ENCODE data around the gene TRAPPC3L. TPM values are rescaled to one million over a fixed set of nuclear protein-coding genes. Genes with fewer than 3 reads are reported as not detected.

The TRAPPC3L gene
- total and polyA plus RNA-seq, 2 of the 13 experiments (the other 11 are each of a cell fraction or from before 2014, with no cell fraction given) = not detected

DNA sequence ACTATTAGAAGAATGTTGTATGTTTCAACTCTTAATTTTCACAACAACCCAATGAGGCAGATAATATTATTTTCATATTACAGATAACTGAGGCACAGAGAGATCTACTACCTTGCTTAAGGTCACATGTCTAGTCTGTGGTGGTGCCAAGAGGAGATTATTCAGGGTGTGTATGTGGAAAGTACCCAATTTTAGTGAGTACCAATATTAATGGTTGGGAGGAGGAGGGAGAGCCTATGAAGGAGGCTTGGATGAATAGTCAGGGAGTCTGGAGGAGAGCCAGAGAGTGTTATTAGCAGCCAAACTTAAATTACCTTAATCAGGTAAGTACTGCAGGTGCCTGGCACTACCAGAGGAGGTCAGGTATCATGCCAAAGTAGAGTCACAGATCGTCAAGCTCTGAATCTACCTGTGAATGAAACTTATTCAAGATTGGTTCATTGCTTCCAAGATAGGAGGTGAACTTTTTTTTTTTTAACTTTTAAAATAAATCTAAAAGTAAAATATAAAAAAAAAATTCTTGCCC is 95.2 kb downstream of the TRAPPC3L start:
- no peak for ATAC-seq
- H3K9me3 ChIP-seq (ENCODE audit: low read length) = no peaks in the 10 kb centered on the region
- intact Hi-C loops (cut with micrococcal nuclease; ENCODE audit: unreplicated experiment) = no loop called here
- H3K36me3 ChIP-seq (replicated peaks in 1 of 2; ENCODE audit: control insufficient read depth in 1 of 2, insufficient read depth in 2 of 2, low read length in 2 of 2) = no peaks in the 10 kb centered on the region
- FAIRE-seq = no peak
- H3K79me2 ChIP-seq (ENCODE audit: insufficient read depth, low read length) = no peaks in the 10 kb centered on the region
- H3K4me2 ChIP-seq (ENCODE audit: low read depth, low read length) = no peak overlapping the region
- H3K27me3 ChIP-seq (ENCODE audit: control insufficient read depth in 1 of 2, insufficient read depth in 2 of 2, low read length in 2 of 2) = no peaks in the 10 kb centered on the region
- no TSS peak for BruUV-seq (replicated peaks)
- ChIA-PET POLR2A (no interaction called here), CTCF (ENCODE audit: low intra/inter-chr PET ratio, low total read pairs) (no interaction called here)
- no peaks in the 10 kb centered on the region for H3K4me1 ChIP-seq (ENCODE audit: insufficient read depth, low read length)
- no peak overlapping the region for H3K9ac ChIP-seq (ENCODE audit: insufficient read depth, low read depth, low read length)
- no peak overlapping the region for H3K4me3 ChIP-seq (replicated peaks in 1 of 3; ENCODE audit: insufficient read depth in 1 of 3, low read depth in 2 of 3, low read length in 3 of 3)
- in situ Hi-C loops (cut with HindIII; ENCODE audit: extremely low pct_ligation_motif_present, low pct_unique_long_range_greater_than_20kb) = no loop called here
- H2AFZ ChIP-seq (ENCODE audit: low read length) = no peak overlapping the region
- DNase-seq (ENCODE audit: low spot score) = no peak
- H4K20me1 ChIP-seq (ENCODE audit: insufficient read depth, low read length) = no peaks in the 10 kb centered on the region
- 0% methylated on average over 1 of the region's 1 CpG for WGBS (ENCODE audit: low lambda C conversion rate)
- H3K27ac ChIP-seq (ENCODE audit: extremely low read length, insufficient read depth, low read length) = no peak overlapping the region
- TF ChIP-seq ZFP36 (IDR thresholded peaks at IDR 0.05; ENCODE audit: borderline replicate concordance, low read depth, low read length, partially characterized antibody) (no peak), SRSF1 (optimal IDR thresholded peaks at IDR 0.05; ENCODE audit: low read depth, low read length) (no peak), ZNF674 (CRISPR knock-in tag; IDR thresholded peaks at IDR 0.05; ENCODE audit: low read depth) (no peak), JUN (CRISPR knock-in tag; IDR thresholded peaks at IDR 0.05) (no peak), CHCHD3 (CRISPR knock-in tag; IDR thresholded peaks at IDR 0.05) (no peak), MTA3 (CRISPR knock-in tag; IDR thresholded peaks at IDR 0.05) (no peak), ZNF782 (CRISPR knock-in tag; IDR thresholded peaks at IDR 0.05; ENCODE audit: borderline replicate concordance) (no peak), CBFB (CRISPR knock-in tag; IDR thresholded peaks at IDR 0.05) (no peak), HOXA9 (CRISPR knock-in tag; IDR thresholded peaks at IDR 0.05; ENCODE audit: borderline replicate concordance) (no peak), ZNF329 (CRISPR knock-in tag; IDR thresholded peaks at IDR 0.05; ENCODE audit: low read depth) (no peak), ZNF572 (CRISPR knock-in tag; IDR thresholded peaks at IDR 0.05) (no peak), GPN1 (CRISPR knock-in tag; IDR thresholded peaks at IDR 0.05; ENCODE audit: borderline replicate concordance) (no peak), JARID2 (CRISPR knock-in tag; IDR thresholded peaks at IDR 0.05; ENCODE audit: insufficient replicate concordance) (no peak), MZF1 (CRISPR knock-in tag; IDR thresholded peaks at IDR 0.05; ENCODE audit: borderline replicate concordance) (no peak), ZNF777 (CRISPR knock-in tag; IDR thresholded peaks at IDR 0.05) (no peak)
- TF ChIP-seq, protein P1, sequence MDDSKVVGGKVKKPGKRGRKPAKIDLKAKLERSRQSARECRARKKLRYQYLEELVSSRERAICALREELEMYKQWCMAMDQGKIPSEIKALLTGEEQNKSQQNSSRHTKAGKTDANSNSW (CRISPR knock-in tag; IDR thresholded peaks at IDR 0.05; ENCODE audit: borderline replicate concordance) = no peak
- TF ChIP-seq, protein P2, sequence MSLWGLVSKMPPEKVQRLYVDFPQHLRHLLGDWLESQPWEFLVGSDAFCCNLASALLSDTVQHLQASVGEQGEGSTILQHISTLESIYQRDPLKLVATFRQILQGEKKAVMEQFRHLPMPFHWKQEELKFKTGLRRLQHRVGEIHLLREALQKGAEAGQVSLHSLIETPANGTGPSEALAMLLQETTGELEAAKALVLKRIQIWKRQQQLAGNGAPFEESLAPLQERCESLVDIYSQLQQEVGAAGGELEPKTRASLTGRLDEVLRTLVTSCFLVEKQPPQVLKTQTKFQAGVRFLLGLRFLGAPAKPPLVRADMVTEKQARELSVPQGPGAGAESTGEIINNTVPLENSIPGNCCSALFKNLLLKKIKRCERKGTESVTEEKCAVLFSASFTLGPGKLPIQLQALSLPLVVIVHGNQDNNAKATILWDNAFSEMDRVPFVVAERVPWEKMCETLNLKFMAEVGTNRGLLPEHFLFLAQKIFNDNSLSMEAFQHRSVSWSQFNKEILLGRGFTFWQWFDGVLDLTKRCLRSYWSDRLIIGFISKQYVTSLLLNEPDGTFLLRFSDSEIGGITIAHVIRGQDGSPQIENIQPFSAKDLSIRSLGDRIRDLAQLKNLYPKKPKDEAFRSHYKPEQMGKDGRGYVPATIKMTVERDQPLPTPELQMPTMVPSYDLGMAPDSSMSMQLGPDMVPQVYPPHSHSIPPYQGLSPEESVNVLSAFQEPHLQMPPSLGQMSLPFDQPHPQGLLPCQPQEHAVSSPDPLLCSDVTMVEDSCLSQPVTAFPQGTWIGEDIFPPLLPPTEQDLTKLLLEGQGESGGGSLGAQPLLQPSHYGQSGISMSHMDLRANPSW (CRISPR knock-in tag; IDR thresholded peaks at IDR 0.05; ENCODE audit: borderline replicate concordance) = no peak
- TF ChIP-seq, protein P3, sequence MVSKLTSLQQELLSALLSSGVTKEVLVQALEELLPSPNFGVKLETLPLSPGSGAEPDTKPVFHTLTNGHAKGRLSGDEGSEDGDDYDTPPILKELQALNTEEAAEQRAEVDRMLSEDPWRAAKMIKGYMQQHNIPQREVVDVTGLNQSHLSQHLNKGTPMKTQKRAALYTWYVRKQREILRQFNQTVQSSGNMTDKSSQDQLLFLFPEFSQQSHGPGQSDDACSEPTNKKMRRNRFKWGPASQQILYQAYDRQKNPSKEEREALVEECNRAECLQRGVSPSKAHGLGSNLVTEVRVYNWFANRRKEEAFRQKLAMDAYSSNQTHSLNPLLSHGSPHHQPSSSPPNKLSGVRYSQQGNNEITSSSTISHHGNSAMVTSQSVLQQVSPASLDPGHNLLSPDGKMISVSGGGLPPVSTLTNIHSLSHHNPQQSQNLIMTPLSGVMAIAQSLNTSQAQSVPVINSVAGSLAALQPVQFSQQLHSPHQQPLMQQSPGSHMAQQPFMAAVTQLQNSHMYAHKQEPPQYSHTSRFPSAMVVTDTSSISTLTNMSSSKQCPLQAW (CRISPR knock-in tag; IDR thresholded peaks at IDR 0.05) = no peak
- TF ChIP-seq, protein P4, sequence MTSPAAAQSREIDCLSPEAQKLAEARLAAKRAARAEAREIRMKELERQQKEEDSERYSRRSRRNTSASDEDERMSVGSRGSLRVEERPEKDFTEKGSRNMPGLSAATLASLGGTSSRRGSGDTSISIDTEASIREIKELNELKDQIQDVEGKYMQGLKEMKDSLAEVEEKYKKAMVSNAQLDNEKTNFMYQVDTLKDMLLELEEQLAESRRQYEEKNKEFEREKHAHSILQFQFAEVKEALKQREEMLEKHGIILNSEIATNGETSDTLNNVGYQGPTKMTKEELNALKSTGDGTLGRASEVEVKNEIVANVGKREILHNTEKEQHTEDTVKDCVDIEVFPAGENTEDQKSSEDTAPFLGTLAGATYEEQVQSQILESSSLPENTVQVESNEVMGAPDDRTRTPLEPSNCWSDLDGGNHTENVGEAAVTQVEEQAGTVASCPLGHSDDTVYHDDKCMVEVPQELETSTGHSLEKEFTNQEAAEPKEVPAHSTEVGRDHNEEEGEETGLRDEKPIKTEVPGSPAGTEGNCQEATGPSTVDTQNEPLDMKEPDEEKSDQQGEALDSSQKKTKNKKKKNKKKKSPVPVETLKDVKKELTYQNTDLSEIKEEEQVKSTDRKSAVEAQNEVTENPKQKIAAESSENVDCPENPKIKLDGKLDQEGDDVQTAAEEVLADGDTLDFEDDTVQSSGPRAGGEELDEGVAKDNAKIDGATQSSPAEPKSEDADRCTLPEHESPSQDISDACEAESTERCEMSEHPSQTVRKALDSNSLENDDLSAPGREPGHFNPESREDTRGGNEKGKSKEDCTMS (CRISPR knock-in tag; conservative IDR thresholded peaks at IDR 0.05) = no peak

Data from HepG2 (cell line).